ENCODE data around the gene MYCBP. TPM values are rescaled to one million over a fixed set of nuclear protein-coding genes. Genes with fewer than 3 reads are reported as not detected.

MYCBP gene
- total RNA-seq, 1 donor from 2014 or later: 14.5 TPM

- no peak overlapping the region for H3K4me3 ChIP-seq
- intact Hi-C loops (cut with micrococcal nuclease): no loop called here
- DNase-seq: no peak
- TF ChIP-seq CTCF (IDR thresholded peaks at IDR 0.05; ENCODE audit: borderline replicate concordance): peak; percentile 88
- no peak overlapping the region for H3K27ac ChIP-seq (replicated peaks)
- no peaks in the 10 kb centered on the region for H3K9me3 ChIP-seq (replicated peaks)
- peaks cover 21% of the 10 kb centered on the region for H3K27me3 ChIP-seq (ENCODE audit: low read depth)
- H3K4me1 ChIP-seq: peaks cover 18% of the 10 kb centered on the region
- H3K36me3 ChIP-seq: peaks cover 27% of the 10 kb centered on the region
These were observed 38.0 kb downstream of the MYCBP start for GRCh38 chr1:38834937-38835827.

- no peak overlapping the region for H3K4me3 ChIP-seq
- H3K4me1 ChIP-seq: peaks cover 9% of the 10 kb centered on the region
- intact Hi-C loops (cut with micrococcal nuclease): no loop called here
- H3K27ac ChIP-seq (replicated peaks): no peak overlapping the region
- no peaks in the 10 kb centered on the region for H3K9me3 ChIP-seq (replicated peaks)
- peaks cover 30% of the 10 kb centered on the region for H3K27me3 ChIP-seq (ENCODE audit: low read depth)
- peaks cover 23% of the 10 kb centered on the region for H3K36me3 ChIP-seq
- DNase-seq: no peak
- no peak for TF ChIP-seq CTCF (IDR thresholded peaks at IDR 0.05; ENCODE audit: borderline replicate concordance)
These were observed 38.8 kb downstream of the MYCBP start for GRCh38 chr1:38834221-38834782.

GRCh38 chr1:38833146-38833545 is 40.0 kb downstream of the MYCBP start:
- Histone ChIP-seq H3K27me3 (ENCODE audit: low read depth) (peaks cover 40% of the 10 kb centered on the region), H3K27ac (replicated peaks) (no peak overlapping the region), H3K4me3 (no peak overlapping the region), H3K9me3 (replicated peaks) (no peaks in the 10 kb centered on the region), H3K4me1 (no peaks in the 10 kb centered on the region), H3K36me3 (peaks cover 11% of the 10 kb centered on the region)
- no peak for TF ChIP-seq CTCF (IDR thresholded peaks at IDR 0.05; ENCODE audit: borderline replicate concordance)
- intact Hi-C loops (cut with micrococcal nuclease): no loop called here
- no peak for DNase-seq

- no peak for DNase-seq
- no peak for TF ChIP-seq CTCF (IDR thresholded peaks at IDR 0.05; ENCODE audit: borderline replicate concordance)
- Histone ChIP-seq H3K9me3 (replicated peaks) (no peaks in the 10 kb centered on the region), H3K4me3 (no peak overlapping the region), H3K4me1 (no peaks in the 10 kb centered on the region), H3K27ac (replicated peaks) (no peak overlapping the region), H3K36me3 (peaks cover 3% of the 10 kb centered on the region), H3K27me3 (ENCODE audit: low read depth) (peaks cover 48% of the 10 kb centered on the region)
- intact Hi-C loops (cut with micrococcal nuclease): no loop called here
These were observed 40.8 kb downstream of the MYCBP start for GRCh38 chr1:38832370-38832734.

- intact Hi-C loops (cut with micrococcal nuclease): no loop called here
- DNase-seq: no peak
- Histone ChIP-seq H3K4me3 (no peak overlapping the region), H3K4me1 (no peaks in the 10 kb centered on the region), H3K36me3 (no peaks in the 10 kb centered on the region), H3K9me3 (replicated peaks) (no peaks in the 10 kb centered on the region), H3K27me3 (ENCODE audit: low read depth) (peaks cover 51% of the 10 kb centered on the region), H3K27ac (replicated peaks) (no peak overlapping the region)
- no peak for TF ChIP-seq CTCF (IDR thresholded peaks at IDR 0.05; ENCODE audit: borderline replicate concordance)
These were observed 41.3 kb downstream of the MYCBP start for GRCh38 chr1:38831731-38832369.

Measured in left ventricle myocardium inferior (tissue), 1 donor.